ENCODE results near the gene DUSP7. TPM values are rescaled to one million over a fixed set of nuclear protein-coding genes. Genes with fewer than 3 reads are reported as not detected.
A peak's percentile ranks its signal among the peaks of the same experiment; 100 is the strongest.

DUSP7 gene
- total RNA-seq, 1 experiment from 2014 or later = 16.6 TPM

DNA sequence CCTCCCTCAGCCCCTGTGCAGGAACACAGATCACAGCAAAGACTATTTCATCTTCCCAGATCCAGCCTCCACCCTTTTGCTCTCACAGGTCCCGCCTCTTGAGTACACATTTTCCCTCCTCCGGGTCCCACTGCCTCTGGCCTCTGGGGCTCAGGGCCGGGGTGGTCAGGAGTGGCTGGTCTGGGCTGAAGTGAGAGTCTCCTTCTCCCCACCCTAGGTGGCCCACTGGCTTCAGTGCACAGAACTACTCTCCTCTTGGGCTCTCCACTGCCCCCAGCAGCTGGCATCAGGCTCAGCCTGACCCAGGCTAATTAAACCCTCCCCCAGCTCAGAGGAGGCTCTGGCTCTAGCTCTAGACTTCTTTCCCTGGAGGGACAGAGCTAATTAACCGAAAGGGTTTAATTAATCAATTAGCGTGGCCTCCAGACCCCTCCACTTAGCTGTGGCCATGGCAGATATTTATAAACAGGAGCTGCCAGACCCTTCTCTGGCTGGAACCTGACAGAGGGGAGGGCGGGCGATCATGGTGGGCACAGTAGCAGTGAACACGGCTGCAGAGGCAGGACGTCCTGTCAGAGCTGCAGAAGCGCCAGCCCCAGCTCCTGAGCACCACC, 15.1 kb downstream of the DUSP7 start:
- Histone ChIP-seq H3K9ac (ENCODE audit: low read length) (no peak overlapping the region), H3K27ac (ENCODE audit: low read depth, low read length) (no peak overlapping the region), H4K20me1 (ENCODE audit: insufficient read depth) (no peaks in the 10 kb centered on the region), H3K79me2 (ENCODE audit: insufficient read depth, low read length) (no peaks in the 10 kb centered on the region), H2AFZ (ENCODE audit: low read depth, low read length, poor library complexity, severe bottlenecking) (no peak overlapping the region), H3K36me3 (ENCODE audit: control insufficient read depth in 1 of 2, insufficient read depth in 2 of 2, low read length in 2 of 2) (no peaks in the 10 kb centered on the region), H3K9me2 (ENCODE audit: insufficient read depth) (no peaks in the 10 kb centered on the region), H3K4me3 (replicated peaks in 1 of 2; ENCODE audit: low read depth in 1 of 2, low read length in 2 of 2) (no peak overlapping the region), H3K4me2 (ENCODE audit: low read length) (no peak overlapping the region), H3K27me3 (ENCODE audit: insufficient read depth, low read length) (no peaks in the 10 kb centered on the region), H3K4me1 (ENCODE audit: control insufficient read depth in 1 of 2, insufficient read depth in 2 of 2, low read length in 2 of 2) (peaks cover 11 to 38% of the 10 kb centered on the region in 2 experiments), H3K9me3 (ENCODE audit: control insufficient read depth in 1 of 2, insufficient read depth in 1 of 2, low read depth in 1 of 2, low read length in 2 of 2) (no peaks in the 10 kb centered on the region)
- POLR2A ChIA-PET = interaction anchor here (0.6 to 1.2 kb wide), 3 partner anchors 12 to 89 kb away, joined by 3 to 5 read pairs (median 3); partner anchors contain the start of gene RPL29
- RAD21 ChIA-PET (ENCODE audit: low non-redundant PET in 1 of 2, low total read pairs in 2 of 2, uncharacterized antibody in 2 of 2, unreplicated experiment in 2 of 2) = no interaction called here
- intact Hi-C loops (cut with micrococcal nuclease) = no loop called here
- TF ChIP-seq POLR2A (IDR thresholded peaks at IDR 0.05; ENCODE audit: borderline replicate concordance, extremely low read depth, insufficient read depth, insufficient read length) = no peak
- TF ChIP-seq CEBPB (IDR thresholded peaks at IDR 0.05; ENCODE audit: low read depth) = no peak
- TF ChIP-seq SP1 (IDR thresholded peaks at IDR 0.05; ENCODE audit: low read depth) = no peak
- no peak for TF ChIP-seq SRF (IDR thresholded peaks at IDR 0.05; ENCODE audit: low read depth)
- no peak for TF ChIP-seq POLR2AphosphoS5 (IDR thresholded peaks at IDR 0.05; ENCODE audit: low read depth, low read length)
- TF ChIP-seq CBX3 (IDR thresholded peaks at IDR 0.05; ENCODE audit: low read depth) = no peak
- no peak for TF ChIP-seq RAD21 (IDR thresholded peaks at IDR 0.05; ENCODE audit: low read depth)
- TF ChIP-seq, protein P1, sequence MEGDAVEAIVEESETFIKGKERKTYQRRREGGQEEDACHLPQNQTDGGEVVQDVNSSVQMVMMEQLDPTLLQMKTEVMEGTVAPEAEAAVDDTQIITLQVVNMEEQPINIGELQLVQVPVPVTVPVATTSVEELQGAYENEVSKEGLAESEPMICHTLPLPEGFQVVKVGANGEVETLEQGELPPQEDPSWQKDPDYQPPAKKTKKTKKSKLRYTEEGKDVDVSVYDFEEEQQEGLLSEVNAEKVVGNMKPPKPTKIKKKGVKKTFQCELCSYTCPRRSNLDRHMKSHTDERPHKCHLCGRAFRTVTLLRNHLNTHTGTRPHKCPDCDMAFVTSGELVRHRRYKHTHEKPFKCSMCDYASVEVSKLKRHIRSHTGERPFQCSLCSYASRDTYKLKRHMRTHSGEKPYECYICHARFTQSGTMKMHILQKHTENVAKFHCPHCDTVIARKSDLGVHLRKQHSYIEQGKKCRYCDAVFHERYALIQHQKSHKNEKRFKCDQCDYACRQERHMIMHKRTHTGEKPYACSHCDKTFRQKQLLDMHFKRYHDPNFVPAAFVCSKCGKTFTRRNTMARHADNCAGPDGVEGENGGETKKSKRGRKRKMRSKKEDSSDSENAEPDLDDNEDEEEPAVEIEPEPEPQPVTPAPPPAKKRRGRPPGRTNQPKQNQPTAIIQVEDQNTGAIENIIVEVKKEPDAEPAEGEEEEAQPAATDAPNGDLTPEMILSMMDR (IDR thresholded peaks at IDR 0.05 in 2 of 3, conservative IDR thresholded peaks at IDR 0.05 in 1 of 3; ENCODE audit: borderline replicate concordance in 1 of 3, insufficient read depth in 1 of 3, low read depth in 2 of 3, low read length in 2 of 3) = peak in 2 of 3 experiments; percentile 44 to 51; a peak in 4 of 6 replicates
- no peak for TF ChIP-seq ZFX (IDR thresholded peaks at IDR 0.05)
- ATAC-seq (peak; percentile 71), DNase-seq (ENCODE audit: low read depth, low spot score) (no peak)
- CTCF ChIA-PET = interaction anchor here (1.0 to 1.4 kb wide), 4 partner anchors 12 to 129 kb away, joined by 3 to 4 read pairs (median 4); no protein-coding TSS in a partner anchor
- no TSS peak for BruUV-seq (replicated peaks)

Data from HCT116 (cell line).